Fibroblast of the aortic adventitia (primary cell): ENCODE data around the gene BNC2. TPM values are rescaled to one million over a fixed set of nuclear protein-coding genes. Genes with fewer than 3 reads are reported as not detected.
A peak's percentile ranks its signal among the peaks of the same experiment; 100 is the strongest.
"Not testable (repeated sequence)": the region's sequence is repeated elsewhere in the genome, so short reads cannot be mapped to it uniquely, and the experiment has no call there.

Experiments
- DNase-seq: peaks from one replicate; pipeline ENCODE4 v3.0.0-alpha.2; 2010; ENCODE audit warnings: low read depth
- H3K4me3 ChIP-seq: 2 replicates; pipeline ENCODE4 v1.5.1; 2011; ENCODE audit warnings: low read depth, mild to moderate bottlenecking, control low read depth, low read length, moderate library complexity
- total RNA-seq: library from RNA; depleted of rRNA; stranded (reverse); fragments of >200 nt; gene quantifications from 2 replicates; pipeline ENCODE4 v1.2.3, GENCODE V29; 2012; ENCODE audit warnings: low replicate concordance
- TF ChIP-seq, protein P1 (sequence below): IDR thresholded peaks from 2 replicates; pipeline ENCODE4 v1.5.1; 2011; ENCODE audit warnings: mild to moderate bottlenecking, low read length, control low read depth, inconsistent platforms; ENCODE audit not compliant: insufficient read depth

Gene BNC2, protein sequence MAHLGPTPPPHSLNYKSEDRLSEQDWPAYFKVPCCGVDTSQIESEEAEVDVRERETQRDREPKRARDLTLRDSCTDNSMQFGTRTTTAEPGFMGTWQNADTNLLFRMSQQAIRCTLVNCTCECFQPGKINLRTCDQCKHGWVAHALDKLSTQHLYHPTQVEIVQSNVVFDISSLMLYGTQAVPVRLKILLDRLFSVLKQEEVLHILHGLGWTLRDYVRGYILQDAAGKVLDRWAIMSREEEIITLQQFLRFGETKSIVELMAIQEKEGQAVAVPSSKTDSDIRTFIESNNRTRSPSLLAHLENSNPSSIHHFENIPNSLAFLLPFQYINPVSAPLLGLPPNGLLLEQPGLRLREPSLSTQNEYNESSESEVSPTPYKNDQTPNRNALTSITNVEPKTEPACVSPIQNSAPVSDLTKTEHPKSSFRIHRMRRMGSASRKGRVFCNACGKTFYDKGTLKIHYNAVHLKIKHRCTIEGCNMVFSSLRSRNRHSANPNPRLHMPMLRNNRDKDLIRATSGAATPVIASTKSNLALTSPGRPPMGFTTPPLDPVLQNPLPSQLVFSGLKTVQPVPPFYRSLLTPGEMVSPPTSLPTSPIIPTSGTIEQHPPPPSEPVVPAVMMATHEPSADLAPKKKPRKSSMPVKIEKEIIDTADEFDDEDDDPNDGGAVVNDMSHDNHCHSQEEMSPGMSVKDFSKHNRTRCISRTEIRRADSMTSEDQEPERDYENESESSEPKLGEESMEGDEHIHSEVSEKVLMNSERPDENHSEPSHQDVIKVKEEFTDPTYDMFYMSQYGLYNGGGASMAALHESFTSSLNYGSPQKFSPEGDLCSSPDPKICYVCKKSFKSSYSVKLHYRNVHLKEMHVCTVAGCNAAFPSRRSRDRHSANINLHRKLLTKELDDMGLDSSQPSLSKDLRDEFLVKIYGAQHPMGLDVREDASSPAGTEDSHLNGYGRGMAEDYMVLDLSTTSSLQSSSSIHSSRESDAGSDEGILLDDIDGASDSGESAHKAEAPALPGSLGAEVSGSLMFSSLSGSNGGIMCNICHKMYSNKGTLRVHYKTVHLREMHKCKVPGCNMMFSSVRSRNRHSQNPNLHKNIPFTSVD
- 48.7 and 53.3 TPM in 2 replicates for total RNA-seq

DNA sequence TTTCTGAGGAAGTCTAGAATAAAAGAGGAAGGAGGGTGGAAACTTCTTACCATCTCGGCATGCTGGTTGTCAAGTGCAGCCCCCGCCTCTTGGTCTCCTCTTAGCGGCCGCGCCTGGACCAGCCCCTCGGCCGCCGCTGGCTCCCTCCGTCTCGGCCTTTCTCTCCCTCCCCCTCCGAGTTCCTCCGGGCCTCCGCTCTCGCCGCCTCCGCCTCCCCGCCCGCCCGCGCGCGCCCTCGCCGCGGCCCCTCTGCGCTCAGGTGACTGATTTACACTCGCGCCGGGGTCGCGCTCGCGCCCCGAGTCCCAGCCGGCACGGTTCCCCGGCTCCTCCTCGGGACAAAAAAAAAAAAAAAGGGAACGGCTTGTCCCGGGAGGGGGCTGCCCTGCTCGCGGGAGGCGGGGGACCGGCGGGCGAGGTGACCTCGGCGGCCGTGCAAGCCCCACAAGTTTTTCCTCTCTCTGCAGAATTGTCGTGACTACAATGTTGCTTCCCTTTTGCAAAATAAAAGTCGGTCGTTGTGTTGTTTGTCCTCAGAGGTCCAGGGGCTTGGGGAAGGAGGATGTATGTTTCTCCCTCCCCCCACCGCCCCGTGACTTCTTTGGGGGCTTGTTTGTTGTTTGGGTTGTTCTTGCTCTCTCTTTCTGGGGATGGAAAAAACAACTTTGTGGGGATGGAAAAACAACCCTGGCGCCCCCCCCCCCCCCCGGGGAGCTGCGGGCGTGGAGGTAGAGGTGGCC, at the start of gene BNC2:
Gene BNC2, minus strand, starts transcription at position 75 of the 740 bp plus-strand sequence. Its CDS starts 22 bp downstream, at position 53.
- peak within 1 kb of the TSS; percentile 85 for H3K4me3 ChIP-seq
- TF ChIP-seq, protein P1, sequence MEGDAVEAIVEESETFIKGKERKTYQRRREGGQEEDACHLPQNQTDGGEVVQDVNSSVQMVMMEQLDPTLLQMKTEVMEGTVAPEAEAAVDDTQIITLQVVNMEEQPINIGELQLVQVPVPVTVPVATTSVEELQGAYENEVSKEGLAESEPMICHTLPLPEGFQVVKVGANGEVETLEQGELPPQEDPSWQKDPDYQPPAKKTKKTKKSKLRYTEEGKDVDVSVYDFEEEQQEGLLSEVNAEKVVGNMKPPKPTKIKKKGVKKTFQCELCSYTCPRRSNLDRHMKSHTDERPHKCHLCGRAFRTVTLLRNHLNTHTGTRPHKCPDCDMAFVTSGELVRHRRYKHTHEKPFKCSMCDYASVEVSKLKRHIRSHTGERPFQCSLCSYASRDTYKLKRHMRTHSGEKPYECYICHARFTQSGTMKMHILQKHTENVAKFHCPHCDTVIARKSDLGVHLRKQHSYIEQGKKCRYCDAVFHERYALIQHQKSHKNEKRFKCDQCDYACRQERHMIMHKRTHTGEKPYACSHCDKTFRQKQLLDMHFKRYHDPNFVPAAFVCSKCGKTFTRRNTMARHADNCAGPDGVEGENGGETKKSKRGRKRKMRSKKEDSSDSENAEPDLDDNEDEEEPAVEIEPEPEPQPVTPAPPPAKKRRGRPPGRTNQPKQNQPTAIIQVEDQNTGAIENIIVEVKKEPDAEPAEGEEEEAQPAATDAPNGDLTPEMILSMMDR: peak; percentile 17
- DNase-seq: peak; percentile 61

DNA sequence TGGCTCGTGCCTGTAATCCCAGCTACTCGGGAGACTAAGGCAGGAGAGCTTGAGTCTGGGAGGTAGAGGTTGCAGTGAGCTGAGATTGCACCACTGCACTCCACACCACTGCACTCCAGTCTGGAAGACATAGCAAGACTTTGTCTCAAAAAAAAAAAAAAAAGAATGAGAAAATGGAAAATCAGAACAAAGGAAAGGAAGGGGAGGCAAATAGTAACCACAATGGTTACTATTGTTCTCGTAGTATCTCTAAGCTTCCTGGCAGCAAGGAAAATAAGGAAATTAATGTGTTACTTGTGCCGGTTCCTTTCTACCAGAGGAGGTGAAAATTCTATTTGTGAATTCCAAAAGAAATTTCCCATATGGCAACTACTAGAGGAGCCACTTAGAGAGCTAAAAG, 48.5 kb upstream of the BNC2 start:
- TF ChIP-seq, protein P1: no peak

DNA sequence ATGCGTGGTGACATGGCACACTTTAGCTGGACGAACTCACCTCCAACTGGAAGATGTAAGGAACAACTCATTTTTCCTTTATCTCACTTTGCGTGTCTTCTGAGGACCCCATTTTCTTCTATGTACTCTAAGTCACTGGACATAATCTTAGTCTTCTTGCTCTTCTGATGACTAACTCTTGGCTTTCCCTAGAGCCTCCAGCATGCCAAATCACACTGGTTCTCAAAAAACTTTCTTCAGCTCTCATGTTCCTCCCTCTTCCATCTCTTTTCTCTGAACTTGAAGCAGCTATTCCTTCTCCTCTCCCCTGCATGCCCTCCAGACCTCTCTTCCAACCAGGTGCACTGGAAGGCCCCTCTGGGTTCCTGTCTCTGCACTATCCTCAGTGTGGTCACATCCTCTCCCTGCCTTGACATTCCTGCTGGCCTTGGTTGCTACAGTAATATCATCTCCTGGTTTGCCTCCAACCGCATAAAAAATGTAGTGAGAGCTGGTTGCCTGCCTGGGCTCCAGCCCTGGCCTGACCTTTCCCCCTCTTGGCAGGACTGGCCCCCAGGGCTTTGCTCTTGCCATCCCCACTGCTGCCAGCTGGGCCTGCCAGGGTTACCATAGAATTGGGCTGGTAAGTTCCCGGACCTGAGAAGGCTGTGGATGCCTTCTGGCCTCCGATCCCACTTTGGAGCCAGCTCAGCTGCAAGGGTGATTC, 44.8 kb upstream of the BNC2 start:
- no peak overlapping the region for H3K4me3 ChIP-seq
- TF ChIP-seq, protein P1: no peak
- peak; percentile 52 for DNase-seq

More for the DNA sequence above, 48.5 kb upstream of the BNC2 start:
- H3K4me3 ChIP-seq: no peak overlapping the region
- no peak for DNase-seq

DNA sequence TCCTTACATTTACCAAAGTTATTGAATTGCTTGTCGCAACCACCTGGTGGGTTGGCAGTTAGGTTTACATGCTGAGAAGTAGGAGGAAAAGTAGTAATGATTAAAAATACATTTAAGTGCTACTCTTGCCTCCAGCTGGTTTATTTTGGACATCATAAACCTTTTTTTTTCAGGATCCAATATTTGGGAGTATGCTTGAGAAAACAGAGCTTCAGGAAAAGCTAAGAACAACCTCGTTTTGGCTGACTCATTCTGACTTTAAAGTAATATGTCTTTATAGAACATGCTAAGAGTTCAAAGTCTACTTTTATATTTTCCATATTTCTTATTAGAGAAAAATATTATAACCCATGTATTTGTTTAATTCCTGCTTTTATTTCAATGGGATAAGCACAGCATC, 41.7 kb upstream of the BNC2 start:
- peak; percentile 53 for DNase-seq
- TF ChIP-seq, protein P1: no peak
- no peak overlapping the region for H3K4me3 ChIP-seq

DNA sequence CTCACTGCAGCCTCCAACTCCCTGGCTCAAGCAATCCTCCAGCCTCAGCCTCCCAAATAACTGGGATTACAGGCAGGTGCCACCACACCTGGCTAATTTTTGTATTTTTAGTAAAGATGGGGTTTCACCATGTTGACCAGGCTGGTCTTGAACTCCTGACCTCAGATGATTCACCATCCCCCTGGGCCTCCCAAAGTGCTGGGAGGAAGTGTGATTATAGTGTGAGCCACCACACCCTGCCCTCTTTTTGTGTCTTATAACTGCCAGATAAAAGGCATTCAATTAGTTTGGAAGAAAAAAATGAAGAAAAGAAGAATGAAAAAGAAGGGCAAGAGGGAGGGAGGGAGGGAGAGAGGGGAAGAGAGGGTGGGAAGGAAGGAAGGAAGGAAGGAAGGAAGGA, 37.7 kb upstream of the BNC2 start:
- not testable (repeated sequence) for H3K4me3 ChIP-seq, DNase-seq

DNA sequence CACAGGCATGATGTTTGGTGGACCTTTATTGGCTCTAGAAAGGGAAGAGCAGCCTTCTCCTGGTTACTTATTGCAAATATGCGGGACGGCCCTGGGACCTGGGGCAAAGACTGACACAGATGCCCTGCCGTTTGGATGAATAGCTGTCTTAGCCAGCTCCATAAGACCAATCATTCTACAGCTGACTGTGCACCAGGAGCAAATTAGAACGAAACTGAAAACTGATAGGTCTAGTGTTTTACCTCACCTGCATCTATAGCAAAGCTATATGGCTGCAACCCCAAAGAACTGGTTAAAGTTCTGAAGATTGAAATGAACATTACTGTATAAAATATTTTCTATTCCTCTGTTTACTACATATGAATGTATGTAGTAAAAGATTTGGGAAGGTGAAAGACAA, 34.2 kb upstream of the BNC2 start:
- no peak overlapping the region for H3K4me3 ChIP-seq
- DNase-seq: no peak
- TF ChIP-seq, protein P1: no peak
